HCT116 (cell line): ENCODE results near the gene RRAGB. TPM values are rescaled to one million over a fixed set of nuclear protein-coding genes. Genes with fewer than 3 reads are reported as not detected.

ENCODE experiments used
- ATAC-seq: fragments of 200-7000 bp; cut with Tn5 transposase; 2 replicates; pipeline ENCODE4 v1.9.1; 2020; ENCODE audit warnings: mild to moderate bottlenecking, moderate library complexity
- BruUV-seq: library from RNA; stranded (reverse); fragments of 400-500 nt; replicated peaks from 2 replicates; lab custom pipeline; 2021; lab: Mats Ljungman, UMichigan
- CTCF ChIA-PET: fragments of 300-600 bp; sonication (Branson Sonifier 250); formaldehyde crosslinking; loops from one replicate; lab custom pipeline; 2021; ENCODE audit warnings: antibody characterized with exemption; lab: Charles Lee
- POLR2A ChIA-PET: fragments of 300-600, 350-600 bp; sonication (Branson Sonifier 250); formaldehyde crosslinking; loops from one replicate; lab custom pipeline; 2021; ENCODE audit warnings: antibody characterized with exemption; lab: Charles Lee
- RAD21 ChIA-PET, 2 experiments: fragments of 300-600 bp; sonication (Branson Sonifier 250); formaldehyde crosslinking; loops; one replicate each; lab custom pipeline; 2023; ENCODE audit warnings: low total read pairs in 2 of 2; ENCODE audit not compliant: uncharacterized antibody in 2 of 2, unreplicated experiment in 2 of 2, low non-redundant PET in 1 of 2; lab: Charles Lee
- DNase-seq: peaks from one replicate; pipeline ENCODE4 v3.0.0-alpha.2; 2010; ENCODE audit warnings: low read depth, low spot score
- H2AFZ ChIP-seq: fragments of 200-600 bp; shearing (Covaris generic), sonication (generic); 2 replicates; pipeline ENCODE4 v1.6.1; 2017; ENCODE audit warnings: low read depth, mixed run types, mixed read lengths, antibody characterized with exemption, low read length; ENCODE audit not compliant: poor library complexity, severe bottlenecking
- H3K27ac ChIP-seq: 2 replicates; pipeline ENCODE4 v1.5.1; 2012; ENCODE audit warnings: low read depth, low read length
- H3K27me3 ChIP-seq: fragments of 200-600 bp; sonication (generic); 2 replicates; pipeline ENCODE4 v1.6.1; 2016; ENCODE audit warnings: mixed run types, low read length, mixed read lengths; ENCODE audit not compliant: insufficient read depth
- H3K36me3 ChIP-seq, 2 experiments: fragments of 200-500 bp in 1 of 2; fragments of 200-600 bp in 1 of 2; sonication (Bioruptor generic) in 1 of 2; sonication (generic) in 1 of 2; 2 replicates each; pipeline versions ENCODE4 v1.5.1 to v1.6.1; 2014 to 2016; ENCODE audit warnings: low read length in 2 of 2, inconsistent platforms in 1 of 2, mixed read lengths in 1 of 2, mixed run types in 1 of 2; ENCODE audit not compliant: insufficient read depth in 2 of 2, control insufficient read depth in 1 of 2
- H3K4me1 ChIP-seq, 2 experiments: fragments of 200-600 bp in 1 of 2; sonication (generic) in 1 of 2; 2 replicates each; pipeline versions ENCODE4 v1.5.1 to v1.6.1; 2012 to 2017; ENCODE audit warnings: low read length in 2 of 2, inconsistent platforms in 1 of 2, mild to moderate bottlenecking in 1 of 2, mixed read lengths in 1 of 2, mixed run types in 1 of 2, moderate library complexity in 1 of 2; ENCODE audit not compliant: insufficient read depth in 2 of 2, control insufficient read depth in 1 of 2
- H3K4me2 ChIP-seq: fragments of 200-600 bp; sonication (generic); 2 replicates; pipeline ENCODE4 v1.6.1; 2017; ENCODE audit warnings: mixed run types, low read length, mixed read lengths
- H3K4me3 ChIP-seq, 2 experiments: fragments of 200-600 bp in 1 of 2; sonication (generic) in 1 of 2; replicated peaks in 1 of 2; 2 replicates each; pipeline ENCODE4 v1.5.1; 2011 to 2016; ENCODE audit warnings: low read length in 2 of 2, control low read depth in 1 of 2, low read depth in 1 of 2, mild to moderate bottlenecking in 1 of 2, mixed read lengths in 1 of 2, mixed run types in 1 of 2
- H3K79me2 ChIP-seq: fragments of 200-600 bp; sonication (generic); 2 replicates; pipeline ENCODE4 v1.6.1; 2017; ENCODE audit warnings: mild to moderate bottlenecking, mixed run types, low read length, moderate library complexity, mixed read lengths; ENCODE audit not compliant: insufficient read depth
- H3K9ac ChIP-seq: fragments of 200-600 bp; sonication (generic); 2 replicates; pipeline ENCODE4 v1.6.1; 2016; ENCODE audit warnings: low read length, mixed read lengths
- H3K9me2 ChIP-seq: fragments of 200-600 bp; sonication (generic), shearing (Covaris generic); 2 replicates; pipeline ENCODE4 v1.6.1; 2017; ENCODE audit warnings: mixed run types, mild to moderate bottlenecking, moderate library complexity; ENCODE audit not compliant: insufficient read depth
- H3K9me3 ChIP-seq, 2 experiments: fragments of 200-500 bp in 1 of 2; fragments of 200-600 bp in 1 of 2; sonication (Bioruptor generic) in 1 of 2; sonication (generic) in 1 of 2; 2 replicates each; pipeline ENCODE4 v1.6.1; 2014 to 2017; ENCODE audit warnings: low read length in 2 of 2, mixed read lengths in 2 of 2, inconsistent platforms in 1 of 2, low read depth in 1 of 2, mild to moderate bottlenecking in 1 of 2, mixed run types in 1 of 2, moderate library complexity in 1 of 2; ENCODE audit not compliant: control insufficient read depth in 1 of 2, insufficient read depth in 1 of 2
- H4K20me1 ChIP-seq: fragments of 200-600 bp; sonication (generic), shearing (Covaris generic); 2 replicates; pipeline ENCODE4 v1.6.1; 2017; ENCODE audit warnings: mixed run types, mild to moderate bottlenecking, moderate library complexity; ENCODE audit not compliant: insufficient read depth
- EZH2phosphoT487 ChIP-seq: fragments of 200-600 bp; IDR thresholded peaks from 2 replicates; pipeline ENCODE4 v1.6.1; 2018; ENCODE audit warnings: antibody characterized with exemption, borderline replicate concordance
- POLR2A ChIP-seq: IDR thresholded peaks from 2 replicates; pipeline ENCODE4 v1.7.0; 2011; ENCODE audit warnings: borderline replicate concordance; ENCODE audit not compliant: insufficient read depth, insufficient read length; ENCODE audit errors: extremely low read depth
- POLR2AphosphoS5 ChIP-seq: IDR thresholded peaks from 2 replicates; pipeline ENCODE4 v1.6.1; 2011; ENCODE audit warnings: mild to moderate bottlenecking, low read depth, low read length, moderate library complexity
- ZBTB33 ChIP-seq: IDR thresholded peaks from 2 replicates; pipeline ENCODE4 v1.6.1; 2011; ENCODE audit warnings: mild to moderate bottlenecking, low read length, moderate library complexity; ENCODE audit not compliant: insufficient replicate concordance; ENCODE audit errors: extremely low read depth
- ZFX ChIP-seq: fragments of 450-650 bp; IDR thresholded peaks from 2 replicates; pipeline ENCODE4 v1.6.1; 2017
- ZNF274 ChIP-seq: fragments of 200-500 bp; sonication (Bioruptor generic); IDR thresholded peaks from 2 replicates; pipeline ENCODE4 v1.6.1; 2014; ENCODE audit warnings: mild to moderate bottlenecking, low read depth, low read length, inconsistent platforms
- intact Hi-C: fragments of 100-400 bp; cut with micrococcal nuclease; formaldehyde crosslinking; loops from 2 replicates; pipeline ENCODE4 v1.10.0; 2022
- total RNA-seq: library from RNA; stranded (reverse); gene quantifications from one replicate; pipeline ENCODE4 v1.2.1, GENCODE V29; 2021; ENCODE audit not compliant: unreplicated experiment

The RRAGB gene
- total RNA-seq, 1 experiment from 2014 or later, result 9.2 TPM

- Histone ChIP-seq H4K20me1 (no peaks in the 10 kb centered on the region), H3K9me2 (no peaks in the 10 kb centered on the region), H2AFZ (no peak overlapping the region), H3K27ac (no peak overlapping the region), H3K4me2 (no peak overlapping the region), H3K36me3 (no peaks in the 10 kb centered on the region), H3K27me3 (no peaks in the 10 kb centered on the region), H3K9ac (no peak overlapping the region), H3K4me1 (no peaks in the 10 kb centered on the region), H3K9me3 (no peaks in the 10 kb centered on the region), H3K79me2 (no peaks in the 10 kb centered on the region), H3K4me3 (no peak overlapping the region)
- TF ChIP-seq ZBTB33, result no peak
- no peak for ATAC-seq
- POLR2A ChIA-PET, result no interaction called here
- BruUV-seq, result no TSS peak
- intact Hi-C loops, result no loop called here
- DNase-seq, result no peak
- RAD21 ChIA-PET, result no interaction called here
- CTCF ChIA-PET, result no interaction called here
These were observed 70.2 kb downstream of the RRAGB start for GRCh38 chrX:55787727-55788126.

- RAD21 ChIA-PET, result no interaction called here
- CTCF ChIA-PET, result no interaction called here
- POLR2A ChIA-PET, result no interaction called here
These were observed 76.9 kb downstream of the RRAGB start for GRCh38 chrX:55794405-55794804.

More at GRCh38 chrX:55794405-55794804, 76.9 kb downstream of the RRAGB start:
- no peak overlapping the region for H2AFZ ChIP-seq
- BruUV-seq, result no TSS peak
- H3K9ac ChIP-seq, result no peak overlapping the region
- H4K20me1 ChIP-seq, result no peaks in the 10 kb centered on the region
- H3K36me3 ChIP-seq, result no peaks in the 10 kb centered on the region
- H3K9me3 ChIP-seq, result no peaks in the 10 kb centered on the region
- H3K4me3 ChIP-seq, result no peak overlapping the region
- TF ChIP-seq POLR2AphosphoS5 (no peak), POLR2A (no peak), ZNF274 (no peak), ZFX (no peak), EZH2phosphoT487 (no peak)
- TF ChIP-seq, all 23 proteins: peak for 0
- Histone ChIP-seq H3K9me2 (no peaks in the 10 kb centered on the region), H3K27me3 (no peaks in the 10 kb centered on the region), H3K4me1 (no peaks in the 10 kb centered on the region), H3K79me2 (no peaks in the 10 kb centered on the region), H3K27ac (no peak overlapping the region), H3K4me2 (no peak overlapping the region)
- ATAC-seq, result no peak
- intact Hi-C loops, result no loop called here
- DNase-seq, result no peak
